Placental pericyte (primary cell): ENCODE measurements around the gene KIF18A. TPM values are rescaled to one million over a fixed set of nuclear protein-coding genes. Genes with fewer than 3 reads are reported as not detected.

Experiments used
- small RNA-seq: library from RNA; depleted of rRNA; stranded (forward); fragments of <200 nt; gene quantifications from one replicate; pipeline ENCODE3, GENCODE V24; 2012; ENCODE audit warnings: low replicate concordance
- total RNA-seq: library from RNA; depleted of rRNA; stranded (reverse); fragments of >200 nt; gene quantifications from 2 replicates; pipeline ENCODE4 v1.2.3, GENCODE V29; 2012

KIF18A gene
- total RNA-seq: 5.9 and 39.4 TPM in 2 replicates

GRCh38 chr11:28107750-28108618 is at the start of gene KIF18A, which contains the start of gene METTL15:
Gene KIF18A (minus strand): TSS chr11:28108156. CDS start chr11:28097947, 10,209 bp downstream.
Gene METTL15 (plus strand): TSS chr11:28108388. CDS start chr11:28113335, 4,947 bp downstream.

Small RNAs within 50 kb of the gene (small RNA-seq; reads per million reads assigned to genes)
- gene AC023206.1: not detected
- 0.39 reads per million, percentile 10 among the genes with 10 or more reads in this experiment for gene MIR610

Other genes starting within 250 kb of the KIF18A start
- gene METTL15, start 232 bp upstream of the KIF18A start, total RNA-seq: 14.2 and 20.3 TPM in 2 replicates